ENCODE data around the gene ZNF777. TPM values are rescaled to one million over a fixed set of nuclear protein-coding genes. Genes with fewer than 3 reads are reported as not detected.

Gene ZNF777
- total RNA-seq, 1 donor from 2014 or later, result 17.6 TPM

- Mint-ChIP-seq H3K36me3 (no peaks in the 10 kb centered on the region), H3K9me3 (no peaks in the 10 kb centered on the region), H3K27me3 (peaks cover 4% of the 10 kb centered on the region), H3K4me1 (ENCODE audit: unreplicated experiment) (no peaks in the 10 kb centered on the region), H3K4me3 (no peak overlapping the region), H3K27ac (no peak overlapping the region)
- DNase-seq (ENCODE audit: extremely low spot score, unreplicated experiment), result no peak
- TF ChIP-seq, protein P1, sequence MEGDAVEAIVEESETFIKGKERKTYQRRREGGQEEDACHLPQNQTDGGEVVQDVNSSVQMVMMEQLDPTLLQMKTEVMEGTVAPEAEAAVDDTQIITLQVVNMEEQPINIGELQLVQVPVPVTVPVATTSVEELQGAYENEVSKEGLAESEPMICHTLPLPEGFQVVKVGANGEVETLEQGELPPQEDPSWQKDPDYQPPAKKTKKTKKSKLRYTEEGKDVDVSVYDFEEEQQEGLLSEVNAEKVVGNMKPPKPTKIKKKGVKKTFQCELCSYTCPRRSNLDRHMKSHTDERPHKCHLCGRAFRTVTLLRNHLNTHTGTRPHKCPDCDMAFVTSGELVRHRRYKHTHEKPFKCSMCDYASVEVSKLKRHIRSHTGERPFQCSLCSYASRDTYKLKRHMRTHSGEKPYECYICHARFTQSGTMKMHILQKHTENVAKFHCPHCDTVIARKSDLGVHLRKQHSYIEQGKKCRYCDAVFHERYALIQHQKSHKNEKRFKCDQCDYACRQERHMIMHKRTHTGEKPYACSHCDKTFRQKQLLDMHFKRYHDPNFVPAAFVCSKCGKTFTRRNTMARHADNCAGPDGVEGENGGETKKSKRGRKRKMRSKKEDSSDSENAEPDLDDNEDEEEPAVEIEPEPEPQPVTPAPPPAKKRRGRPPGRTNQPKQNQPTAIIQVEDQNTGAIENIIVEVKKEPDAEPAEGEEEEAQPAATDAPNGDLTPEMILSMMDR (conservative IDR thresholded peaks at IDR 0.05), result no peak
Measured at GRCh38 chr7:149385195-149385950, 75.5 kb downstream of the ZNF777 start.

Other genes with a start within 250 kb of the ZNF777 start
- gene ZNF212, start 221.4 kb downstream of the ZNF777 start, total RNA-seq (ENCODE audit: low replicate concordance), result 13.3 and 16.6 TPM in 2 replicates
- 12.5 and 19.7 TPM in 2 replicates for gene ZNF783, start 198.9 kb downstream of the ZNF777 start, total RNA-seq (ENCODE audit: low replicate concordance)
- 20.2 and 20.4 TPM in 2 replicates for gene ZNF746, start 36.7 kb upstream of the ZNF777 start, total RNA-seq (ENCODE audit: low replicate concordance)